Right cardiac atrium (tissue), 5 donors: ENCODE measurements around the gene BCAS1. TPM values are rescaled to one million over a fixed set of nuclear protein-coding genes. Genes with fewer than 3 reads are reported as not detected.
"Not testable (repeated sequence)": the region's sequence is repeated elsewhere in the genome, so short reads cannot be mapped to it uniquely, and the experiment has no call there.

ENCODE experiments used
- ATAC-seq, 2 donors: fragments of 200-7000 bp; cut with Tn5 transposase; one replicate each; pipeline versions ENCODE4 v1.8.0 to v1.9.1; 2020; ENCODE audit warnings: moderate library complexity in 2 of 2, mild to moderate bottlenecking in 1 of 2
- DNase-seq, 3 donors: peaks; one replicate each; pipeline ENCODE4 v3.0.0-alpha.2; 2020
- H3K27ac ChIP-seq: one replicate; pipeline ENCODE4 v1.5.1; 2013; ENCODE audit warnings: mild to moderate bottlenecking, low read length, control low read depth, moderate library complexity
- H3K27me3 ChIP-seq: one replicate; pipeline ENCODE4 v1.6.1; 2013; ENCODE audit not compliant: control insufficient read depth, insufficient read depth
- H3K4me1 ChIP-seq: one replicate; pipeline ENCODE4 v1.6.1; 2013; ENCODE audit warnings: low read length; ENCODE audit not compliant: control insufficient read depth, insufficient read depth
- H3K4me3 ChIP-seq: one replicate; pipeline ENCODE4 v1.5.1; 2013; ENCODE audit warnings: low read length, control low read depth
- H3K9me3 ChIP-seq: one replicate; pipeline ENCODE4 v1.6.1; 2013; ENCODE audit warnings: low read length; ENCODE audit not compliant: control insufficient read depth
- WGBS: extraction: QIAGEN DNeasy Blood & Tissue Kit; methylation state at CpG from one replicate; pipeline ENCODE4 v1.1.7; 2013; 5-methylcytosine and 5-hydroxymethylcytosine counted together
- intact Hi-C, 4 donors: fragments of 100-400 bp; cut with DNase I; formaldehyde crosslinking; loops; one replicate each; pipeline versions ENCODE4 v1.11.0 to v1.14.0; 2022 to 2023
- polyA plus RNA-seq: library from polyadenylated mRNA; stranded (reverse); fragments of 200-250 nt; gene quantifications from one replicate; pipeline ENCODE4 v1.2.3, GENCODE V29; 2013
- total RNA-seq, 4 donors: library from RNA; stranded (reverse); fragmentation: NEBNext Ultra II Directional; extraction: Animal tissue kit (Norgen Biotek cat#: 25700); gene quantifications; one replicate each; pipeline ENCODE4 v1.2.1, GENCODE V29; 2021
- donor health status: healthy with polysubstance abuse.
- donor health status: DM: no; HTN: yes; CAD: no.
- donor health status: DM: no; HTN: no; CAD: no.
- donor health status: DM: no; HTN: yes; CAD: no; lungs with severe emphysema.
- donor health status: DM: yes; HTN: yes; CAD: no.

The BCAS1 gene
- total and polyA plus RNA-seq, 5 donors = 0.18 TPM; not detected in 3

DNA sequence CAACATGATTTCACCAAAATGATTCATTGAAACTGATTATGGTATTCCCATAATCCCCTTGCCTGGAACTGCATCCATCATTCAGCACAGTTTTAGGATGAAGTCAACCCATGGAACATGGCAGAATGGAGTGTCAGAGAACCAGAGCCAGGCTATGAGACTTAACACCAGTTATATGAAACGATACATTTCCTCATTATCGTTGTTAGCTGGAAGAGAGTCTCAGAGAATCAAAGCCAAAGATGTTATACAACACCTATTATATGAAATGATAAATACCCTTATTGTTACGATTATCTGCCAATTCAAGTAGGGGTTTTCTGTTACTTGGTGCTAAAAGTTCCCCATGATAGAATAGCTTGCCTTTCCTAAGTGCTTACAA lies 131.2 kb downstream of the BCAS1 start:
- intact Hi-C loops = no loop called here
- peak overlapping the region; percentile 38 for H3K27ac ChIP-seq
- DNase-seq = no peak
- H3K9me3 ChIP-seq = no peaks in the 10 kb centered on the region
- H3K27me3 ChIP-seq = no peaks in the 10 kb centered on the region
- H3K4me3 ChIP-seq = no peak overlapping the region
- 24% methylated on average over 3 of the region's 3 CpGs for WGBS
- ATAC-seq = peak in 1 of 2 donors; percentile 1
- H3K4me1 ChIP-seq = peaks cover 5% of the 10 kb centered on the region

DNA sequence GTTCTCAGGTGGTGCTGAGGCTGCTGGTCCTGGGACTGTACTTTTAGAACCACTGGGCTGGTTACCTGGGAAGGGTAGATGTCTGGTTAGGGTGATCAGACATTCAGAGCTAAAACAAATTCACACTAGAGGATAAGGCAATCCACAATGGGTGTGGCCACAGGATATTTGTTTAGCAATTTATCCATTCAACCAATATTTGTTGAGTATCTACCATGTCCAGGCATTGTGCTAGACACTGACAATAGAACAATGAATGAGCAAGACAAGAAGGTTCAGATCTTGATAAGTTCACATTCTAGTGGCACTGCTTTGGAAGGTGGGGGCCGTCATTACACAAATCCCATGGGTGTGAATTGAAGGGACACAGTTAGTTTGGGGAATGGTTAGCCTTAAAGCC lies 131.7 kb downstream of the BCAS1 start:
- ATAC-seq = no peak
- Histone ChIP-seq H3K4me1 (peaks cover 5% of the 10 kb centered on the region), H3K9me3 (no peaks in the 10 kb centered on the region), H3K4me3 (no peak overlapping the region), H3K27me3 (no peaks in the 10 kb centered on the region), H3K27ac (no peak overlapping the region)
- WGBS = 75% methylated on average over 1 of the region's 1 CpG
- intact Hi-C loops = no loop called here
- DNase-seq = no peak

DNA sequence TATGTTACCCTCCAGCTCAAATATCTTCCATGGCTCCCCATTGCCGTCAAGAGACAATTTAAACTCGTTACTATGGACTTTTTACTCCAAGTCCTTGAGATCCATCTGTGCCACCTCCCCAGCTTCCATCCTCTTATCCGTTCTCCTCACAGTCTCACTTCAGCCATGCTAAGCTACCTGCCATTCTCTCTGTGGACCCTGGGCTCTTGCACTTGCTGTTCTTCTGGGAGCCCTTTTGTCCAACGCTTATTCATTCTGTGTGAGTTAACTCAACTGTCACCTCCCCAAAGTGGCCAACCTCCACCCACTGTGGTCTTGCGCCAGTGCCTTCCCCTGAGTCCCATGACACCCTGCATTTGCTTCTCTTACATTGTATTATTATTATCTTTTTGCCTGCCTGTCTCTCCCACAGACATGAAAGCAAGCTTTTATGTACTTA lies 132.4 kb downstream of the BCAS1 start:
- H3K9me3 ChIP-seq = no peaks in the 10 kb centered on the region
- ATAC-seq (no peak), DNase-seq (no peak)
- intact Hi-C loops = no loop called here
- H3K4me3 ChIP-seq = no peak overlapping the region
- 97% methylated on average over 5 of the region's 5 CpGs for WGBS
- peaks cover 5% of the 10 kb centered on the region for H3K4me1 ChIP-seq
- H3K27ac ChIP-seq = no peak overlapping the region
- no peaks in the 10 kb centered on the region for H3K27me3 ChIP-seq

- Histone ChIP-seq H3K27ac (no peak overlapping the region), H3K27me3 (no peaks in the 10 kb centered on the region), H3K9me3 (no peaks in the 10 kb centered on the region), H3K4me1 (peaks cover 5% of the 10 kb centered on the region), H3K4me3 (no peak overlapping the region)
- ATAC-seq (no peak), DNase-seq (no peak)
- WGBS = 86% methylated on average over 5 of the region's 5 CpGs
- intact Hi-C loops = no loop called here
These were observed 133.1 kb downstream of the BCAS1 start for GRCh38 chr20:53937339-53937741.

DNA sequence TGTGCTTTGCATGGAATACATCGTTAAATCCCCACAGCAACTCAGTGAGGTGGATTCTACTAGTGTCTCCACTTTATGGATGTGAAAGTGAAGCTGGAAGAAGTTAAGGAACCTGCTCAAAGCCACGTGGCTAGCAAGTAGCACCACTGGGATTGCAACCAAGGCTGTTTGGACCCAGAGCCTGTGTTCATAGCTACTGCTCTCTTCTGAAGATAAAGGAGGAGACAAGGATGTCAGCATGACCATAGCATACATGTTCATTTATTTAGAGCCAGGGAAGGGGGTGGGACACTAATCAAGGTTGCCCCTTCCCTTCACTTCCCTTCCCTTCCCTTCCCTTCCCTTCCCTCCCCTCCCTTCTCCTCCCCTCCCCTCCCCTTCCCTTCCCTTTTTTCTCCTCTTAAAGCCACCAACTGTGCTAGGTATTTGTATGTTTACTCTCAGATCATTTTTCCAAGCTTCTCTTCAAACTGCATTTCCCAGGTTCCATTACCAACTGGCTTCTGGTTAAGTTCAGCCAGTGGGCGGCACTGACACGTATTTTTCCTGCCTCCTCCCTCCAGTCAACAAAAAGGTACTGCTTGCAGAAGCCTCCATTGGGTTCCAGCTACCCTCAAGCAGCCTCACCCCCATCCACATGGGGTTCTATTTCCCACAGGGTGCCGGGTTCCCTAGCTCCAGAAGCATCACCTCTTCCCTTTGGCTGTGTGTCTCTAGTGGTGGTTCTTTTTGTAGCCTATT lies 134.9 kb downstream of the BCAS1 start:
- Histone ChIP-seq H3K4me1 (peaks cover 5% of the 10 kb centered on the region), H3K27me3 (no peaks in the 10 kb centered on the region), H3K27ac (peak overlapping the region; percentile 70), H3K4me3 (no peak overlapping the region), H3K9me3 (no peaks in the 10 kb centered on the region)
- WGBS = 62% methylated on average over 5 of the region's 5 CpGs
- ATAC-seq (no peak), DNase-seq (no peak)
- intact Hi-C loops = no loop called here

DNA sequence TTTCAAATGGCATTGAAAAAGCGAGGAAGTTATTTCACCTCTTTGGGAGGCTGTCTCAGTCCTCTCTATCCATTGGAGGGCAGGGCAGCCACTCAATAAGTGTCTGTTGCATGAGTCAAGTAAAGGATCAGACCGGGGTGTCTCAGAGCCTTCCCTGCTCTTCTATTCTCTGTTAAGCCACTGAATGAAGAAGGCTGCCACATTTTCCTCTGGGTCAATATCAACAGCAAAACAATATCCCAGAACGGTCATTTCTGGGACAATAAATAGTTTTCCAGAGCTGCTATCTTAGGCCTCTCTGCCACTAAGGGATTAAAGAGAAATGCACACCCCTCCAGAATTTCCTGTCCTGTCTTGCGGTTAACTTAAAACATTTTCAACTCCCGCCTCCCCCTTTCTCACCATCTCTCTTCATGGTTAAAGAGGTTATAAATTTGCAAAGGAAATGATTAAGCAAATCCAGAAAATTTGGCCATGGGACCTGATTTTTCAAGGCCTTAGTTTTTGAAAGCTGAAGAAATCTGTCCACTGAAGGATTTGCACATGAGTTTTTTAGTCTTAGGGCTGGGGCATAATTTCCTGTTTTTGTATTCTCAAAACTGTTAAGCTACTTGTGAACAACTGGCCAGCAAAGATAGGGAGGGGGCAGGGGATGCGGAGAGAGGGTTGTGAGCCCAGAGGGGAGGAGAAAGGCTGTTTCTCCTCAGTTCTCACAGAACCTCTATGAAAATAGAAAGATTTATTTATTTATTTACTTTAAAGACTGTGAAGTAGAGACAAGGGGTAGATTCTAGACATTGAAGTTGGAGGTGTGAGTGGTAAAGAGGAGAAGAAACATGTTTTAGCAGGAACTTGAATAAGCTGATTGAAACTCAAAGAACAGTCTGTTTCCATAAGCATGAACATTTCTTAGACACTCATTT lies 135.7 kb downstream of the BCAS1 start:
- peak; percentile 70 to 86 for ATAC-seq
- WGBS = 26% methylated on average over 6 of the region's 6 CpGs
- DNase-seq = peak; percentile 60 to 69 (median 65)
- no peaks in the 10 kb centered on the region for H3K27me3 ChIP-seq
- intact Hi-C loops = no loop called here
- H3K9me3 ChIP-seq = no peaks in the 10 kb centered on the region
- H3K4me1 ChIP-seq = peaks cover 5% of the 10 kb centered on the region
- H3K4me3 ChIP-seq = no peak overlapping the region
- H3K27ac ChIP-seq = peak overlapping the region; percentile 79

DNA sequence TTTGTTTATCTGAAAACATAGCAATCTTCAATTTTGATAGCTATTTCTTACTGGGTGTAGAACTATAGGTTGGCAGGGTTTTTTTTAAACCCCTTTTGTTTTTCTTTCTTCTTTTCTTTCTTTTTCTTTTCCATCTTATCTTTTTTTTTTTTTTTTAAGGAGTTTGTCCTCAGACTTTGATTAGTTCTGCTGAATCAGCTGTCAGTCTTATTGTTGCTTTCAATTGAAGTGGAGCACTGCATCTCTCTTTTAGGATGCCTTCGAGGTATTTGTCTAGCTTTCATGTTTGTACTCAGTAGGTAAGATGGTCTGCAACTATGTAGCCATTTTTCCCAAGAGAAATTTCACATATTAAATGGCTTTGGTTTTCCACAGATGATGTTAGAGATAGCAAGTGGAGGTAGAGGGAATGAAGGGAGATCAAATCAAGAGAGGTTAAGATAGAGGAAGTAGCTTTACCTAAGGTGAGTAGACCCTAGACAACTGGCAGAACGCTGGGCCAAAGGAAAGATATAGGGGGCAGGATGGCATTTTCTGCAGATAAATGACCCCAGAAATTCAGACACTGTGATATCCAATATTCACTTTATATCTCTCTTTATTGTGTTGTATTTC lies 137.1 kb downstream of the BCAS1 start:
- H3K27me3 ChIP-seq = no peaks in the 10 kb centered on the region
- H3K4me3 ChIP-seq = no peak overlapping the region
- intact Hi-C loops = no loop called here
- ATAC-seq = no peak
- H3K27ac ChIP-seq = no peak overlapping the region
- 91% methylated on average over 2 of the region's 2 CpGs for WGBS
- no peak for DNase-seq
- H3K4me1 ChIP-seq = peaks cover 3% of the 10 kb centered on the region
- H3K9me3 ChIP-seq = no peaks in the 10 kb centered on the region

DNA sequence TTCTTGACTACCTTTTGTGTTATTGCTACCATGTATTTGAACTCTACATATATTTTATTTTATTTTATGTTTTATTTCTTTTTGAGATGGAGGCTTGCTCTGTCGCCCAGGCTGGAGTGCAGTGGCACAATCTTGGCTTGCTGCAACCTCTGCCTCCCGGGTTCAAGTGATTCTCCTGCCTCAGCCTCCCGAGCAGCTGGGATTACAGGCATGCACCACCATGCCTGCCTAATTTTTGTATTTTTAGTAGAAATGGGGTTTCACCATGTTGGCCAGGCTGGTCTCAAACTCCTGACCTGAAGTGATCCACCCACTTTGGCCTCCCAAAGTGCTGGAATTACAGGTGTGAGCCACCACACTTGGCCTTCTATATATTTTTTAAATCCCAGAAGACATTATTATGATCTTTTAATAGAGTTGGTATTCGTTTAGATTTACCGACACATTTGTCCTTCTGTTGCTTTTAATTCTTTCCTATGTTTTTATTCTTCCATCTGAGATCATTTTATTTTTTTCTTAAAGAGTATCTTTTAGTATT lies 137.7 kb downstream of the BCAS1 start:
- DNase-seq, H3K4me1 ChIP-seq, intact Hi-C loops, ATAC-seq, H3K4me3 ChIP-seq, H3K27me3 ChIP-seq, H3K27ac ChIP-seq, H3K9me3 ChIP-seq: not testable (repeated sequence)
- 94% methylated on average over 5 of the region's 5 CpGs for WGBS

- H3K9me3 ChIP-seq = no peaks in the 10 kb centered on the region
- no peak overlapping the region for H3K4me3 ChIP-seq
- intact Hi-C loops = no loop called here
- ATAC-seq (no peak), DNase-seq (no peak)
- 84% methylated on average over 1 of the region's 1 CpG for WGBS
- peaks cover 3% of the 10 kb centered on the region for H3K4me1 ChIP-seq
- H3K27ac ChIP-seq = no peak overlapping the region
- H3K27me3 ChIP-seq = no peaks in the 10 kb centered on the region
These were observed 138.8 kb downstream of the BCAS1 start for GRCh38 chr20:53931597-53931996.

DNA sequence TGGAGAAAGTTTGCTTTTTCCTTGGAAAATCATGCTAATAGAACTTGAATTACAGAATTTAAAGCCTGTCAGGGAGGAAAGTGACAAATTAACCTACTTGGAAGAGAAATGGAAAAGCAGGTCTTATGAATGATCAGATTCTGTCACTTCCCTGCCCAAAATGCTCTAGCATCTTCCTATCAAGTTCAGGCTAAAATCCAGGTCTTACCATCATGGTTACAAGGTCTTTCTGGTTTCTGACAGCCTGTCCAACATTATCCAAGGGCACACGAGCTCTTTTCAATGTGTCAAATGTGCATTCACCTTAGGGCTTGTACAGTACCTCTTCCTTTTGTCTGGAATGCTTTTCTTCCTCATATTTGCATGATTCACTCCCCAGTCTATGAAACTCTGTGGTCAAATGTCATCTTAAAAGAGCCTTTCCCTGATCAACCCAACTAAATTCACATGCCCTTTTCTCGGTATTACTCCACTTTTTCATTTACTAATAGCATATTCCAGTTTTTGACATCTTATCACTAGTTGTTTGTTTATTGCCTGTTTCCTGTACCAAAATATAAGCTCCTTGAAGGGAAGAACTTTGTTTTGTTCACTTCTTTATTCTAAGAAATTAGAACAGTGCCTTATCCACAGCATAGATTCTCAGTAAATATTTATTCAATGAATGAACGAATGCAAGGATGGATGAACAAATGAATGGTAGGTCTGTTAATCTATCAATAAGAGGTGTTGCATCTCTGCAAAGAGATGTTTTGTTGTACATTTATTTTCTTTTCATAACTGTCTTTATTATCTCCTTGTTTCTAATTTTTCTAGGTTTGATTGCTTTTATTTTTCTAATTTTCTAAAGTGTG lies 139.5 kb downstream of the BCAS1 start:
- Histone ChIP-seq H3K9me3 (no peaks in the 10 kb centered on the region), H3K4me1 (peaks cover 6% of the 10 kb centered on the region), H3K27ac (no peak overlapping the region), H3K4me3 (no peak overlapping the region), H3K27me3 (no peaks in the 10 kb centered on the region)
- no peak for DNase-seq
- ATAC-seq = no peak
- WGBS = 79% methylated on average over 3 of the region's 3 CpGs
- intact Hi-C loops = no loop called here
